ENCODE results near the gene TMEM138.
A peak's percentile ranks its signal among the peaks of the same experiment; 100 is the strongest.

The TMEM138 gene

GRCh38 chr11:61361741-61362541 lies at the start of gene TMEM138, which contains the start of gene CYB561A3:
TMEM138 (plus strand) TSS chr11:61362374; CDS start chr11:61364391, 2,017 bp downstream.
CYB561A3 (minus strand) TSS chr11:61361882; CDS start chr11:61356713, 5,169 bp downstream.
- DNase-seq = peak; percentile 91

DNA sequence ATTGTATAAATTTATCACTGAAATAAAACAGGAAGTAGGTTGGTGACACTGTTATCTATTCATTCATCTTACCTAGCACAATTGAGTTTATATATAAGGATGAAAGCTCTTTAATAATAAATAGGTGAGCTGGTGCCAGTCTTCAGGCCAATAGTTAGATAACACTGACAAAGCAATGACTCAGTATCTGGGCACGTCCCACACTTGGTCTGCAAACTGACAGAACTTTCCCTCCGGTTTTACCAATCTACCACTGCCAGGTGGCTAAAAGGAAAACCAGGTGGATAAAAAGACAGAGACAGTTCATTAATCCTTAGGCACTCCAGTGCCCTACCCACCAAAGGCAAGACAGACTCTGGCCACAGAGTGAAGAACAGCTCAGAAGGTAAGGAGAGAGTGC lies 46.9 kb upstream of the TMEM138 start:
- no peak for DNase-seq

GRCh38 chr11:61325649-61326414 lies 36.3 kb upstream of the TMEM138 start:
- no peak for DNase-seq

DNA sequence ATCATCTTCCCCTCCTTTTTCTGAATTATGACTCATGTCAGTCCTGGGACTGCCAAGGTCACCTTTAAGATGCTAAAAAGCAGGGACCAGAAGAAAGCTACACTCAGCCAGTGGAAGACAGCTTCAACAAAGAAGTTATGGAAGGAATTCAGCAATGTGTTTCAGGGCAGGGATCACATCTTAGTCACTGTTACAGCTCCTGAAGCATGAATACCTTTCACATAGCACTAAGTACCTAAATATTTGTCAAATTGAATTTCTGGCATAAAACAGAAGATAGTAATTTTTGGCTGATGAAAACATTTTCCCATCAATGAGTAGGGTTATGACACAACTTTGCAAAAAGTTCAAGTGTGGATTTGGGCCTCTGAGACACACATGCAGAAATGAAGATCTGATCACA lies 34.5 kb upstream of the TMEM138 start:
- DNase-seq = no peak

GRCh38 chr11:61328351-61328750 lies 33.8 kb upstream of the TMEM138 start:
- no peak for DNase-seq

- no peak for DNase-seq
These were observed 32.3 kb upstream of the TMEM138 start for GRCh38 chr11:61329871-61330270.

DNA sequence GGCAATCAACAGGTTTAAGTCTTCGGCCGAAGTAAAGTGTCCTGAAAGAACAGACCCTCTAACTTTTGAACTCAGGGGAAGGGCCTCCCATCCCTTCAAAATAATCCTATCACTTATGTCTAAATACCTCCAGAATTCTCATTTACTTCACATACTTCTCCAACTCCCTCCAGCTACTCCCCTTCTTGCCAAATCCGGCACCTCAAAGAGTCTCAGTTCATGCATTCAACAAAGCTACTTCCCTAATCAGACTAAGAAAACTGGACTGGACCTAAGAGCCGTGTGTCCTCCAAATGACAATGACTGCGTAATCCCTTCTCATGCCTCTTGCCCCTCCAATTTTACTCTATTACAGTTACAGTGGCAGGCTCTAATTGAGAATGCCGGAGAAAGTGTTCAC lies 30.5 kb upstream of the TMEM138 start:
- DNase-seq = no peak

GRCh38 chr11:61332281-61332796 lies 29.8 kb upstream of the TMEM138 start:
- peak; percentile 15 for DNase-seq

DNA sequence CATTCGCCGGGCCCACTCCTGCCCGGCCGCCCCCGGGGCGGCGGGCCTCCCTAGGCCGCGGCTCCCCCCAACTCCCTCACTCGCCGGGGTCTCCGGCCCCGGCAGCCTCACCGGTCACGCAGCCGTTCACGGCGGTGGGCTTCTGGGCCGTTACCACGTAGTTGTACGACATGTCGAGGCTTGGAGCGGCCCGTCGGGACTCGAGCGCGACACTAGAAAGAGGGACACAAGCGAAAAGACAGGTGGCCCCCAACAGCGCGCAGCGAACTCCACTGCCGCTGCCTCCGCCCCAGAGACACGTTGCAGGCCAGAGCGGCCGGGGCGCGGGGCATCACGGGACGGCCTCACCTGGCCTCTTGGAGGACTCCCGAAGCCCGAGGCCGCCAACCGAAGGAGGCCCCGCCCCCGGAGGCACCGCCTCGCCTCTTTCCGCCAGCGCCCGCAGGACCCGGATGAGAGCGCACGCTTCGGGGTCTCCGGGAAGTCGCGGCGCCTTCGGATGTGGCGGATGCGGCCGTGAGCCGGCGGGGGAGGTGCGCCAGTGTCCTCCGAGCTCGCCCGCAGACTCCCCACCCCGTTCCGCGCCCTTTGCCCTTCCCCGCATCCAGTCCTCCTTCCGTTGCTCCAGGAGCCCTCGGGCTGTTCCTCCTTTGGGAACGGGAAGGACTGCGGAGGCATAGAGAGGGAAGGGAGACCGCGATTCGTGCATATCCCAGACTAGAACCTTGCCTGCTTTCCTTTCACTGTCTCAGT lies 29.2 kb upstream of the TMEM138 start, which contains the start of the genes DDB1 and TKFC:
DDB1 (minus strand) TSS at position 309 of the 753 bp plus-strand sequence; CDS start at position 172, 137 bp downstream.
TKFC (plus strand) TSS at position 432 of the 753 bp plus-strand sequence. CDS start 1,501 bp downstream, outside the sequence.
- DNase-seq = peak; percentile 56

GRCh38 chr11:61333550-61334433 lies 28.4 kb upstream of the TMEM138 start:
- DNase-seq = no peak

DNA sequence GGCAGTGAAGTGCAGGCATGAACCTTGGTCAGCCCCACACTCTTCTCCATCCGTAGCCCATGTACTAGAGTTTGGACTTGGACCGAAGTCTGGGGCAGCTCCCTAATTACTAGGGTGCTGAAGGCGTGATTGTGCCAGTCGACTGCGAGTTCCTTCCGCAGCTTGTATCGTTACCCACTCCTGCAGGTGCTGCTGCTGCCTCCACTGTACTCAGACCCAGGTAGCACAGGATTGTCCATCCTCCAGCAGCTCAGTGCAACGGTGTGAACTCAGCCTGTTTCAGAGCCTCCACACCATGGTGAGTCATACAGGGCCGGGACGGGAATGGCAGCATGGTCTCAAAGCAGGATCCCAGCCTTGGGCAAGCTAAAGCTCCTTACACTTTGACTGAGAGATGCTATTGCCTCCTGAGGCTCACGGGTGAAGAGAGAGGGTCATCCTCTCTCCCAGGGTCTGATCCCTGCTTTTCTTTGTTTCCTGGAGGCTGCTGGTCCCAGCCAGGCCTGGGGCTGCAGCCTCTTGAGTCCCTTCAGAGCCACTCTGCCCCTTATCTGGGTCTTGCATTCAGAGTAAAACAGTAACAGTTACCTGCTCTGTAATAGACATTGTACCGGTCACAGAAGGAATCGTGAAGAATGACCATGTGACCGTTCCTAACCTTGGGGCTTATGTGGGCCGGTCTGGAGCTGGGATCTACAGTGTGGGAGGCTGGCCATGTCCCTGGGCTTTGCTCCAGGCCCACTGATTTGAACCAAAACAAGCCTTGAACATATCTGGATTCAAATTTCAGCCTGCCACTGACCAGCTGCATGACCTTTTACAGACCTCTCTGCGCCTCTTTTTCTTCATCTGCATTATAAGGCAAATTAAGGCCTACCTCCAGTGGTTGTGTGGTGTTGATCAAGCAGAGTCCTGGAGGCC lies 27.5 kb upstream of the TMEM138 start:
- no peak for DNase-seq

GRCh38 chr11:61335355-61335710 lies 26.8 kb upstream of the TMEM138 start:
- DNase-seq = no peak

GRCh38 chr11:61336171-61336935 lies 25.8 kb upstream of the TMEM138 start:
- peak; percentile 50 for DNase-seq

DNA sequence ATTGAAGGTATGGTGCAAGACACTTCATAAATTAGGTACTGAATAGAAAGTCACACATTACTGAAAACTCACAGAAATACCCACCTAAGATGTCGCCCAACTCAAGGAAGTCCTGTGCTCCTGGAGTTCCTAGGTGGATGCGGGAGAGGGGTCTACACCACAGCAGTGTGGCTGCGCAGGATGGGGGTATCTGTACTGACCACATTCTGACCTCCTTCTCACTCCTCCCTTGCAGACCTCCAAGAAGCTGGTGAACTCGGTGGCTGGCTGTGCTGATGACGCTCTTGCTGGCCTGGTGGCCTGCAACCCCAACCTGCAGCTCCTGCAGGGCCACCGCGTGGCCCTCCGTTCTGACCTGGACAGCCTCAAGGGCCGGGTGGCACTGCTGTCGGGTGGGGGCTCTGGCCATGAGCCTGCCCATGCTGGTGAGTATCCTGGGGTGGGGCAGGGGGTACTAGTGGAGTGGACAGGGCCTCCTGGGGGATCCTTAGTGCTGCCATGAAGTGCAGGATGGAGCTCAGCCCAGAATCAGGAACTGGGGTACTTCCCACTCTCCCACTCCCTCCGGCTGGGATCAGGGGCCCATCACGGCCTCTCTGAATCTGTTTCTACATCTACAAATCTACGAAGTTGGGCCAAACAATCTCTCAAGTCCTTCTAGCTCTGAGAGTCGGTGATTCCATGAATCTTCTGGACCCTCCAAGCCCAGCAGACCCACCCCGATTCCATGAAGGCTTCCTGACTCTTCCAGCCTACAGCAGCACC lies 24.3 kb upstream of the TMEM138 start:
- no peak for DNase-seq

DNA sequence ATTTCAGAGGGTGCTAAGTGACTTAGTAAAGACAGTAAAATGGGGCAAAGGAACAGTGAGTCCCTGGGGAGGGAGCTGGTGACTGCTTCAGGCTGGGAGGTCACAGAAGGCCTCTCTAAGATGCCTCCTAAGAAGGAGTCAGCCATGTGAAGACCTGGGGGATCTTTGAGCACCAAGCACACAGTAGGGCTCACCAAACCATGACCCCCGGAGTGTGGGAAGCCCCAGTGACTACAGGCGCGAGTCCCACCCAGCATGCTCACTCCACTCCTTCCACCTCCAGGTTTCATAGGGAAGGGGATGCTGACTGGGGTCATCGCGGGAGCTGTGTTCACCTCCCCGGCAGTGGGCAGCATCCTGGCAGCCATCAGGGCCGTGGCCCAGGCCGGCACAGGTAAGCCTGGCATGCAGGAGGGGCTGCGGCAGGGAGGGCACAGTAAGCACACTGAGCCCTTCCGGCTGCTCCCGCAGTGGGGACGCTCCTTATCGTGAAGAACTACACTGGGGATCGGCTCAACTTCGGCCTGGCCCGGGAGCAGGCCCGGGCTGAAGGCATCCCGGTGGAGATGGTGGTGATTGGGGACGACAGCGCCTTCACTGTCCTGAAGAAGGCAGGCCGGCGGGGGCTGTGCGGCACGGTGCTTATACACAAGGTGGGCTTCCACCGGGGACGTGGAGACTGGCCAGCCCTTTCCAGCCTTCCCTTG lies 23.2 kb upstream of the TMEM138 start:
- no peak for DNase-seq

DNA sequence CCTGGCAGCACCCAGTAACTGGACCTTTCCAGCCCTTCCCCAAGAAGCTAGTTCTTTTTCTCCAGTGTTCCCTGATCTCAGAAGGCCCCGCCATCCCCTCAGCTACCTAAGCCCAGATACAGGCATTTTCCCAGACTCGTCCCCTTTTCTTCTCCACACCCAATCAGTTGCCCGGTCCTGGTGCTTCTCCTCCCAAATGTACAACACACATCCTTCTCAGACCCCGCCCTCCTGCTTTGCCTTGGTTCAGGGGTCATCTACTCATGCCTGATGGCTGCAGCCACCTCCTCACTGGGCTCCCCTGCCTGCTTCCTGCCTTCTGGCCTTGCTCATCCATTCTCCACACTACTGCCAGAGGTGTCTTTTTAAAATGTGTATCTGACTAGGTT lies 22.7 kb upstream of the TMEM138 start:
- no peak for DNase-seq

GRCh38 chr11:61340979-61341378 lies 21.2 kb upstream of the TMEM138 start:
- no peak for DNase-seq

GRCh38 chr11:61341706-61342105 lies 20.5 kb upstream of the TMEM138 start:
- DNase-seq = no peak

Measured in kidney glomerular epithelial cell (primary cell).